KMS-11 (cell line): ENCODE data around the gene CTTNBP2.

Experiments
- H2AFZ ChIP-seq: fragments of 200-600 bp; sonication (generic); 2 replicates; pipeline ENCODE4 v1.6.1; 2016; ENCODE audit warnings: antibody characterized with exemption, mixed run types, low read depth
- H3K27ac ChIP-seq: fragments of 200-600 bp; sonication (generic); 2 replicates; pipeline ENCODE4 v1.6.1; 2016; ENCODE audit warnings: mild to moderate bottlenecking, mixed run types
- H3K27me3 ChIP-seq: fragments of 200-600 bp; sonication (generic); 2 replicates; pipeline ENCODE4 v1.6.1; 2017; ENCODE audit warnings: mild to moderate bottlenecking, low read depth, mixed run types, moderate library complexity; ENCODE audit not compliant: insufficient read depth
- H3K36me3 ChIP-seq: fragments of 200-600 bp; sonication (generic); 2 replicates; pipeline ENCODE4 v1.6.1; 2017; ENCODE audit warnings: mild to moderate bottlenecking, mixed run types; ENCODE audit not compliant: insufficient read depth
- H3K4me1 ChIP-seq: fragments of 200-600 bp; sonication (generic); 2 replicates; pipeline ENCODE4 v1.6.1; 2016; ENCODE audit warnings: mild to moderate bottlenecking, low read depth, mixed run types; ENCODE audit not compliant: poor library complexity, severe bottlenecking
- H3K4me2 ChIP-seq: fragments of 200-600 bp; sonication (generic); 2 replicates; pipeline ENCODE4 v1.7.0; 2016; ENCODE audit warnings: mild to moderate bottlenecking, mixed run types
- H3K4me3 ChIP-seq: fragments of 200-600 bp; sonication (generic); IDR thresholded peaks from 2 replicates; pipeline ENCODE4 v1.6.1; 2017; ENCODE audit warnings: low read depth, low read length, mixed read lengths; ENCODE audit not compliant: insufficient read depth
- H3K79me2 ChIP-seq: fragments of 200-600 bp; sonication (generic); 2 replicates; pipeline ENCODE4 v1.6.1; 2016; ENCODE audit warnings: low read depth, mixed run types; ENCODE audit not compliant: insufficient read depth
- H3K9ac ChIP-seq: fragments of 200-600 bp; sonication (generic); 2 replicates; pipeline ENCODE4 v1.6.1; 2016; ENCODE audit warnings: mild to moderate bottlenecking, mixed run types
- H4K20me1 ChIP-seq: fragments of 200-600 bp; sonication (generic); 2 replicates; pipeline ENCODE4 v1.6.1; 2016; ENCODE audit warnings: mild to moderate bottlenecking, mixed run types; ENCODE audit not compliant: insufficient read depth
- CTCF ChIP-seq: fragments of 200-600 bp; sonication (generic); conservative IDR thresholded peaks from 2 replicates; pipeline ENCODE4 v1.6.1; 2017; ENCODE audit warnings: low read depth, mild to moderate bottlenecking, antibody characterized with exemption, low read length, moderate library complexity, mixed read lengths

The CTTNBP2 gene

GRCh38 chr7:117673367-117673766, 199.9 kb downstream of the CTTNBP2 start:
- Histone ChIP-seq H3K27me3 (no peaks in the 10 kb centered on the region), H3K9ac (no peak overlapping the region), H3K4me3 (no peak overlapping the region), H3K79me2 (no peaks in the 10 kb centered on the region), H3K4me1 (no peaks in the 10 kb centered on the region), H2AFZ (no peak overlapping the region), H4K20me1 (no peaks in the 10 kb centered on the region), H3K36me3 (no peaks in the 10 kb centered on the region), H3K27ac (no peak overlapping the region), H3K4me2 (no peak overlapping the region)
- no peak for TF ChIP-seq CTCF

GRCh38 chr7:117672453-117672852, 200.8 kb downstream of the CTTNBP2 start:
- Histone ChIP-seq H2AFZ (no peak overlapping the region), H3K27me3 (no peaks in the 10 kb centered on the region), H3K4me2 (no peak overlapping the region), H3K79me2 (no peaks in the 10 kb centered on the region), H3K9ac (no peak overlapping the region), H3K36me3 (no peaks in the 10 kb centered on the region), H4K20me1 (no peaks in the 10 kb centered on the region), H3K27ac (no peak overlapping the region), H3K4me1 (no peaks in the 10 kb centered on the region), H3K4me3 (no peak overlapping the region)
- no peak for TF ChIP-seq CTCF

- Histone ChIP-seq H3K4me3 (no peak overlapping the region), H4K20me1 (no peaks in the 10 kb centered on the region), H3K4me2 (no peak overlapping the region), H3K4me1 (no peaks in the 10 kb centered on the region), H2AFZ (no peak overlapping the region), H3K79me2 (no peaks in the 10 kb centered on the region), H3K27me3 (no peaks in the 10 kb centered on the region), H3K9ac (no peak overlapping the region), H3K27ac (no peak overlapping the region), H3K36me3 (no peaks in the 10 kb centered on the region)
- TF ChIP-seq CTCF: no peak
These were observed 203.4 kb downstream of the CTTNBP2 start for GRCh38 chr7:117669818-117670217.

- no peak for TF ChIP-seq CTCF
- H3K27ac ChIP-seq: no peak overlapping the region
- no peak overlapping the region for H3K4me3 ChIP-seq
- no peak overlapping the region for H2AFZ ChIP-seq
- H3K27me3 ChIP-seq: no peaks in the 10 kb centered on the region
- H3K79me2 ChIP-seq: no peaks in the 10 kb centered on the region
- H3K36me3 ChIP-seq: no peaks in the 10 kb centered on the region
- no peaks in the 10 kb centered on the region for H3K4me1 ChIP-seq
- H3K9ac ChIP-seq: no peak overlapping the region
- no peak overlapping the region for H3K4me2 ChIP-seq
- H4K20me1 ChIP-seq: no peaks in the 10 kb centered on the region
These were observed 205.8 kb downstream of the CTTNBP2 start for GRCh38 chr7:117667456-117667855.
